Liver (tissue), 9 donors: ENCODE measurements around the gene GUCY1B1. TPM values are rescaled to one million over a fixed set of nuclear protein-coding genes. Genes with fewer than 3 reads are reported as not detected.

ENCODE experiments used
- DNase-seq: peaks from one replicate; pipeline ENCODE4 v3.0.0-alpha.2; 2017; ENCODE audit warnings: low spot score
- H3K27ac ChIP-seq, 2 donors: one replicate each; pipeline ENCODE4 v1.7.0; 2013; ENCODE audit warnings: inconsistent platforms in 2 of 2, low read length in 2 of 2, control low read depth in 1 of 2, low read depth in 1 of 2, mild to moderate bottlenecking in 1 of 2
- H3K27me3 ChIP-seq, 4 donors: one replicate each; pipeline versions ENCODE4 v1.6.1 to v1.7.0; 2013; ENCODE audit warnings: low read length in 3 of 4, inconsistent platforms in 1 of 4, mild to moderate bottlenecking in 1 of 4, moderate library complexity in 1 of 4; ENCODE audit not compliant: control insufficient read depth in 4 of 4, insufficient read depth in 4 of 4
- H3K36me3 ChIP-seq, 4 donors: one replicate each; pipeline versions ENCODE4 v1.6.1 to v1.7.0; 2013; ENCODE audit warnings: low read length in 3 of 4, mild to moderate bottlenecking in 3 of 4, low read depth in 1 of 4, moderate library complexity in 1 of 4; ENCODE audit not compliant: control insufficient read depth in 4 of 4, insufficient read depth in 3 of 4
- H3K4me1 ChIP-seq, 4 donors: one replicate each; pipeline versions ENCODE4 v1.6.1 to v1.7.0; 2013; ENCODE audit warnings: low read length in 3 of 4, mild to moderate bottlenecking in 3 of 4, moderate library complexity in 1 of 4; ENCODE audit not compliant: control insufficient read depth in 4 of 4, insufficient read depth in 4 of 4
- H3K4me3 ChIP-seq, 3 donors: one replicate each; pipeline versions ENCODE4 v1.6.1 to v1.7.0; 2013; ENCODE audit warnings: low read length in 3 of 3, control low read depth in 1 of 3, low read depth in 1 of 3, mild to moderate bottlenecking in 1 of 3
- H3K9ac ChIP-seq, 2 donors: one replicate each; pipeline ENCODE4 v1.7.0; 2013; ENCODE audit warnings: low read length in 2 of 2, mild to moderate bottlenecking in 2 of 2, moderate library complexity in 2 of 2, control low read depth in 1 of 2, low read depth in 1 of 2
- H3K9me3 ChIP-seq, 4 donors: one replicate each; pipeline versions ENCODE4 v1.6.1 to v1.7.0; 2013; ENCODE audit warnings: low read length in 3 of 4; ENCODE audit not compliant: control insufficient read depth in 4 of 4
- ATF3 ChIP-seq: IDR thresholded peaks from 2 replicates; pipeline ENCODE4 v1.6.1; 2016; ENCODE audit warnings: antibody characterized with exemption
- CTCF ChIP-seq: fragments of 150-350 bp; IDR thresholded peaks from 2 replicates; pipeline ENCODE4 v1.5.1; 2017; ENCODE audit warnings: improper control_type of control experiment, low read depth, low read length; ENCODE audit not compliant: missing input control
- FOXA2 ChIP-seq: IDR thresholded peaks from 2 replicates; pipeline ENCODE4 v1.6.1; 2016; ENCODE audit warnings: antibody characterized with exemption
- GABPA ChIP-seq, 2 donors: IDR thresholded peaks in 1 of 2; conservative IDR thresholded peaks in 1 of 2; 2 replicates each; pipeline ENCODE4 v1.6.1; 2016; ENCODE audit warnings: antibody characterized with exemption in 2 of 2, mild to moderate bottlenecking in 1 of 2, moderate library complexity in 1 of 2
- JUND ChIP-seq, 2 donors: IDR thresholded peaks; 2 replicates each; pipeline ENCODE4 v1.6.1; 2016; ENCODE audit warnings: antibody characterized with exemption in 2 of 2
- RAD21 ChIP-seq, 2 donors: IDR thresholded peaks; 2 replicates each; pipeline ENCODE4 v1.6.1; 2016; ENCODE audit warnings: antibody characterized with exemption in 2 of 2, mild to moderate bottlenecking in 2 of 2
- RXRA ChIP-seq, 2 donors: IDR thresholded peaks; 2 replicates each; pipeline ENCODE4 v1.6.1; 2017 to 2018; ENCODE audit warnings: antibody characterized with exemption in 2 of 2, mild to moderate bottlenecking in 1 of 2
- TAF1 ChIP-seq: conservative IDR thresholded peaks from 2 replicates; pipeline ENCODE4 v1.6.1; 2016; ENCODE audit warnings: antibody characterized with exemption, mild to moderate bottlenecking
- YY1 ChIP-seq: IDR thresholded peaks from 2 replicates; pipeline ENCODE4 v1.6.1; 2016; ENCODE audit warnings: antibody characterized with exemption, mild to moderate bottlenecking
- ZBTB33 ChIP-seq: IDR thresholded peaks from 2 replicates; pipeline ENCODE4 v1.6.1; 2016; ENCODE audit warnings: antibody characterized with exemption
- WGBS: extraction: QIAGEN DNeasy Blood & Tissue Kit; methylation state at CpG from one replicate; pipeline ENCODE4 v1.1.7; 2013; 5-methylcytosine and 5-hydroxymethylcytosine counted together
- polyA plus RNA-seq, 2 donors: library from polyadenylated mRNA; stranded (reverse) in 1 of 2; unstranded in 1 of 2; fragments of 200-250 nt in 1 of 2; fragments of >200 nt in 1 of 2; fragmentation: Nextera tagmentation in 1 of 2; extraction: Ambion mirVana in 1 of 2; gene quantifications; one replicate each; pipeline versions ENCODE4 v1.2.1 to v1.2.3, GENCODE V29; 2013 to 2015
- total RNA-seq, 2 donors: library from RNA; depleted of rRNA; stranded (reverse); fragments of >200 nt; gene quantifications; one replicate each; pipeline ENCODE4 v1.2.3, GENCODE V29; 2014
- donor health status: healthy.
- donor health status: healthy.
- donor health status: healthy.
- donor health status: healthy.
- donor health status: healthy.

Gene GUCY1B1
- total and polyA plus RNA-seq, 4 donors: 2.6 to 6.7 (median 3.8) TPM

- Histone ChIP-seq H3K36me3 (no peaks in the 10 kb centered on the region), H3K27me3 (no peaks in the 10 kb centered on the region), H3K9ac (no peak overlapping the region), H3K4me3 (peak overlapping the region in 1 of 3 donors; percentile 21), H3K4me1 (peaks cover 0 to 20% (median 9%) of the 10 kb centered on the region in 4 donors), H3K9me3 (no peaks in the 10 kb centered on the region), H3K27ac (no peak overlapping the region)
- 13% methylated on average over 5 of the region's 5 CpGs for whole genome bisulfite sequencing
- DNase-seq: no peak
- TF ChIP-seq RAD21 (IDR thresholded peaks at IDR 0.05) (peak; percentile 96 to 98), CTCF (peak; percentile 84), ATF3 (peak; percentile 15), YY1 (peak; percentile 93), FOXA2 (no peak), ZBTB33 (no peak)
These were observed 28.4 kb downstream of the GUCY1B1 start for GRCh38 chr4:155787113-155787710.

- Histone ChIP-seq H3K36me3 (no peaks in the 10 kb centered on the region), H3K9ac (peak overlapping the region in 1 of 2 donors; percentile 70), H3K27me3 (no peaks in the 10 kb centered on the region), H3K27ac (peak overlapping the region in 1 of 2 donors; percentile 22), H3K4me3 (peak overlapping the region in 1 of 3 donors; percentile 32), H3K9me3 (no peaks in the 10 kb centered on the region), H3K4me1 (peaks cover 0 to 18% (median 10%) of the 10 kb centered on the region in 4 donors)
- DNase-seq: no peak
- WGBS: 43% methylated on average over 6 of the region's 6 CpGs
- TF ChIP-seq ATF3 (no peak), FOXA2 (no peak)
These were observed 30.6 kb downstream of the GUCY1B1 start for GRCh38 chr4:155789391-155789790.

GRCh38 chr4:155789982-155790381, 31.2 kb downstream of the GUCY1B1 start:
- no peaks in the 10 kb centered on the region for H3K27me3 ChIP-seq
- TF ChIP-seq GABPA (IDR thresholded peaks at IDR 0.05 in 1 of 2, conservative IDR thresholded peaks at IDR 0.05 in 1 of 2) (no peak), RXRA (IDR thresholded peaks at IDR 0.05) (no peak), JUND (IDR thresholded peaks at IDR 0.05) (no peak), TAF1 (no peak)
- DNase-seq: no peak
- no peak overlapping the region for H3K4me3 ChIP-seq
- H3K27ac ChIP-seq: no peak overlapping the region
- WGBS: 73% methylated on average over 3 of the region's 3 CpGs
- no peaks in the 10 kb centered on the region for H3K36me3 ChIP-seq
- no peak overlapping the region for H3K9ac ChIP-seq
- H3K9me3 ChIP-seq: no peaks in the 10 kb centered on the region
- H3K4me1 ChIP-seq: peaks cover 0 to 22% (median 8%) of the 10 kb centered on the region in 4 donors
